HCT116 (cell line): ENCODE data around the gene FSTL4. TPM values are rescaled to one million over a fixed set of nuclear protein-coding genes. Genes with fewer than 3 reads are reported as not detected.

Experiments used
- ATAC-seq: fragments of 200-7000 bp; cut with Tn5 transposase; 2 replicates; pipeline ENCODE4 v1.9.1; 2020; ENCODE audit warnings: mild to moderate bottlenecking, moderate library complexity
- BruUV-seq: library from RNA; stranded (reverse); fragments of 400-500 nt; replicated peaks from 2 replicates; lab custom pipeline; 2021; lab: Mats Ljungman, UMichigan
- CTCF ChIA-PET: fragments of 300-600 bp; sonication (Branson Sonifier 250); formaldehyde crosslinking; loops from one replicate; lab custom pipeline; 2021; ENCODE audit warnings: antibody characterized with exemption; lab: Charles Lee
- POLR2A ChIA-PET: fragments of 300-600, 350-600 bp; sonication (Branson Sonifier 250); formaldehyde crosslinking; loops from one replicate; lab custom pipeline; 2021; ENCODE audit warnings: antibody characterized with exemption; lab: Charles Lee
- RAD21 ChIA-PET, 2 experiments: fragments of 300-600 bp; sonication (Branson Sonifier 250); formaldehyde crosslinking; loops; one replicate each; lab custom pipeline; 2023; ENCODE audit warnings: low total read pairs in 2 of 2; ENCODE audit not compliant: uncharacterized antibody in 2 of 2, unreplicated experiment in 2 of 2, low non-redundant PET in 1 of 2; lab: Charles Lee
- DNase-seq: peaks from one replicate; pipeline ENCODE4 v3.0.0-alpha.2; 2010; ENCODE audit warnings: low read depth, low spot score
- H2AFZ ChIP-seq: fragments of 200-600 bp; shearing (Covaris generic), sonication (generic); 2 replicates; pipeline ENCODE4 v1.6.1; 2017; ENCODE audit warnings: low read depth, mixed run types, mixed read lengths, antibody characterized with exemption, low read length; ENCODE audit not compliant: poor library complexity, severe bottlenecking
- H3K27ac ChIP-seq: 2 replicates; pipeline ENCODE4 v1.5.1; 2012; ENCODE audit warnings: low read depth, low read length
- H3K27me3 ChIP-seq: fragments of 200-600 bp; sonication (generic); 2 replicates; pipeline ENCODE4 v1.6.1; 2016; ENCODE audit warnings: mixed run types, low read length, mixed read lengths; ENCODE audit not compliant: insufficient read depth
- H3K36me3 ChIP-seq, 2 experiments: fragments of 200-500 bp in 1 of 2; fragments of 200-600 bp in 1 of 2; sonication (Bioruptor generic) in 1 of 2; sonication (generic) in 1 of 2; 2 replicates each; pipeline versions ENCODE4 v1.5.1 to v1.6.1; 2014 to 2016; ENCODE audit warnings: low read length in 2 of 2, inconsistent platforms in 1 of 2, mixed read lengths in 1 of 2, mixed run types in 1 of 2; ENCODE audit not compliant: insufficient read depth in 2 of 2, control insufficient read depth in 1 of 2
- H3K4me1 ChIP-seq, 2 experiments: fragments of 200-600 bp in 1 of 2; sonication (generic) in 1 of 2; 2 replicates each; pipeline versions ENCODE4 v1.5.1 to v1.6.1; 2012 to 2017; ENCODE audit warnings: low read length in 2 of 2, inconsistent platforms in 1 of 2, mild to moderate bottlenecking in 1 of 2, mixed read lengths in 1 of 2, mixed run types in 1 of 2, moderate library complexity in 1 of 2; ENCODE audit not compliant: insufficient read depth in 2 of 2, control insufficient read depth in 1 of 2
- H3K4me2 ChIP-seq: fragments of 200-600 bp; sonication (generic); 2 replicates; pipeline ENCODE4 v1.6.1; 2017; ENCODE audit warnings: mixed run types, low read length, mixed read lengths
- H3K4me3 ChIP-seq, 2 experiments: fragments of 200-600 bp in 1 of 2; sonication (generic) in 1 of 2; replicated peaks in 1 of 2; 2 replicates each; pipeline ENCODE4 v1.5.1; 2011 to 2016; ENCODE audit warnings: low read length in 2 of 2, control low read depth in 1 of 2, low read depth in 1 of 2, mild to moderate bottlenecking in 1 of 2, mixed read lengths in 1 of 2, mixed run types in 1 of 2
- H3K79me2 ChIP-seq: fragments of 200-600 bp; sonication (generic); 2 replicates; pipeline ENCODE4 v1.6.1; 2017; ENCODE audit warnings: mild to moderate bottlenecking, mixed run types, low read length, moderate library complexity, mixed read lengths; ENCODE audit not compliant: insufficient read depth
- H3K9ac ChIP-seq: fragments of 200-600 bp; sonication (generic); 2 replicates; pipeline ENCODE4 v1.6.1; 2016; ENCODE audit warnings: low read length, mixed read lengths
- H3K9me2 ChIP-seq: fragments of 200-600 bp; sonication (generic), shearing (Covaris generic); 2 replicates; pipeline ENCODE4 v1.6.1; 2017; ENCODE audit warnings: mixed run types, mild to moderate bottlenecking, moderate library complexity; ENCODE audit not compliant: insufficient read depth
- H3K9me3 ChIP-seq, 2 experiments: fragments of 200-500 bp in 1 of 2; fragments of 200-600 bp in 1 of 2; sonication (Bioruptor generic) in 1 of 2; sonication (generic) in 1 of 2; 2 replicates each; pipeline ENCODE4 v1.6.1; 2014 to 2017; ENCODE audit warnings: low read length in 2 of 2, mixed read lengths in 2 of 2, inconsistent platforms in 1 of 2, low read depth in 1 of 2, mild to moderate bottlenecking in 1 of 2, mixed run types in 1 of 2, moderate library complexity in 1 of 2; ENCODE audit not compliant: control insufficient read depth in 1 of 2, insufficient read depth in 1 of 2
- H4K20me1 ChIP-seq: fragments of 200-600 bp; sonication (generic), shearing (Covaris generic); 2 replicates; pipeline ENCODE4 v1.6.1; 2017; ENCODE audit warnings: mixed run types, mild to moderate bottlenecking, moderate library complexity; ENCODE audit not compliant: insufficient read depth
- ATF3 ChIP-seq: IDR thresholded peaks from 2 replicates; pipeline ENCODE4 v1.6.1; 2012
- CBX3 ChIP-seq: IDR thresholded peaks from 2 replicates; pipeline ENCODE4 v1.6.1; 2012; ENCODE audit warnings: low read depth
- CTCF ChIP-seq, 3 experiments: fragments of 200-600 bp in 1 of 3; sonication (generic) in 1 of 3; IDR thresholded peaks in 2 of 3; conservative IDR thresholded peaks in 1 of 3; 2 replicates each; pipeline ENCODE4 v1.5.1; 2012 to 2017; ENCODE audit warnings: low read depth in 2 of 3, low read length in 2 of 3, antibody characterized with exemption in 1 of 3, borderline replicate concordance in 1 of 3, control low read depth in 1 of 3, mild to moderate bottlenecking in 1 of 3, mixed read lengths in 1 of 3, mixed run types in 1 of 3, moderate library complexity in 1 of 3; ENCODE audit not compliant: insufficient read depth in 1 of 3
- EGR1 ChIP-seq: IDR thresholded peaks from 2 replicates; pipeline ENCODE4 v1.6.1; 2012; ENCODE audit warnings: low read depth
- ELF1 ChIP-seq: IDR thresholded peaks from 2 replicates; pipeline ENCODE4 v1.6.1; 2012; ENCODE audit warnings: low read depth, borderline replicate concordance
- EZH2 ChIP-seq: fragments of 200-600 bp; sonication (generic); IDR thresholded peaks from 2 replicates; pipeline ENCODE4 v1.6.1; 2017; ENCODE audit warnings: antibody characterized with exemption, mixed run types
- EZH2phosphoT487 ChIP-seq: fragments of 200-600 bp; IDR thresholded peaks from 2 replicates; pipeline ENCODE4 v1.6.1; 2018; ENCODE audit warnings: antibody characterized with exemption, borderline replicate concordance
- FOSL1 ChIP-seq: IDR thresholded peaks from 2 replicates; pipeline ENCODE4 v1.6.1; 2012; ENCODE audit warnings: low read depth
- MAX ChIP-seq: IDR thresholded peaks from 2 replicates; pipeline ENCODE4 v1.6.1; 2012
- POLR2A ChIP-seq: IDR thresholded peaks from 2 replicates; pipeline ENCODE4 v1.7.0; 2011; ENCODE audit warnings: borderline replicate concordance; ENCODE audit not compliant: insufficient read depth, insufficient read length; ENCODE audit errors: extremely low read depth
- POLR2AphosphoS5 ChIP-seq: IDR thresholded peaks from 2 replicates; pipeline ENCODE4 v1.6.1; 2011; ENCODE audit warnings: mild to moderate bottlenecking, low read depth, low read length, moderate library complexity
- RAD21 ChIP-seq: IDR thresholded peaks from 2 replicates; pipeline ENCODE4 v1.6.1; 2012; ENCODE audit warnings: low read depth, mild to moderate bottlenecking
- REST ChIP-seq: IDR thresholded peaks from 2 replicates; pipeline ENCODE4 v1.6.1; 2012; ENCODE audit warnings: low read depth
- SIN3A ChIP-seq: IDR thresholded peaks from 2 replicates; pipeline ENCODE4 v1.6.1; 2012; ENCODE audit warnings: low read depth
- SP1 ChIP-seq: IDR thresholded peaks from 2 replicates; pipeline ENCODE4 v1.6.1; 2012; ENCODE audit warnings: low read depth
- TCF7L2 ChIP-seq: IDR thresholded peaks from 2 replicates; pipeline ENCODE4 v1.7.0; 2011; ENCODE audit warnings: borderline replicate concordance, inconsistent platforms; ENCODE audit not compliant: insufficient read depth, insufficient read length; ENCODE audit errors: extremely low read depth
- ZBTB33 ChIP-seq: IDR thresholded peaks from 2 replicates; pipeline ENCODE4 v1.6.1; 2011; ENCODE audit warnings: mild to moderate bottlenecking, low read length, moderate library complexity; ENCODE audit not compliant: insufficient replicate concordance; ENCODE audit errors: extremely low read depth
- ZFX ChIP-seq: fragments of 450-650 bp; IDR thresholded peaks from 2 replicates; pipeline ENCODE4 v1.6.1; 2017
- intact Hi-C: fragments of 100-400 bp; cut with micrococcal nuclease; formaldehyde crosslinking; loops from 2 replicates; pipeline ENCODE4 v1.10.0; 2022
- total RNA-seq: library from RNA; stranded (reverse); gene quantifications from one replicate; pipeline ENCODE4 v1.2.1, GENCODE V29; 2021; ENCODE audit not compliant: unreplicated experiment

FSTL4 gene
- total RNA-seq, 1 experiment from 2014 or later: 0.37 TPM

GRCh38 chr5:133610489-133611356 lies 1.6 kb downstream of the FSTL4 start:
- ChIA-PET RAD21 (no interaction called here), CTCF (no interaction called here)
- BruUV-seq: no TSS peak
- Histone ChIP-seq H3K27me3 (peaks cover 42% of the 10 kb centered on the region), H4K20me1 (no peaks in the 10 kb centered on the region), H2AFZ (no peak overlapping the region), H3K9me3 (no peaks in the 10 kb centered on the region), H3K36me3 (no peaks in the 10 kb centered on the region)
- intact Hi-C loops: no loop called here
- TF ChIP-seq CTCF (IDR thresholded peaks at IDR 0.05 in 2 of 3, conservative IDR thresholded peaks at IDR 0.05 in 1 of 3; ENCODE audit: borderline replicate concordance in 1 of 3, insufficient read depth in 1 of 3, low read depth in 2 of 3, low read length in 2 of 3) (peak; percentile 31 to 52 (median 47); a peak in 5 of 6 replicates), ELF1 (no peak), FOSL1 (no peak), EZH2 (no peak), EGR1 (no peak), EZH2phosphoT487 (no peak), TCF7L2 (no peak), ZBTB33 (no peak), MAX (no peak), CBX3 (no peak), RAD21 (peak; percentile 44), REST (peak; percentile 71), ZFX (no peak), ATF3 (no peak), SIN3A (no peak), POLR2AphosphoS5 (no peak), POLR2A (no peak), SP1 (no peak)
- TF ChIP-seq, all 23 proteins: peak for 3
- Histone ChIP-seq H3K9ac (no peak overlapping the region), H3K4me2 (peak overlapping the region; percentile 46), H3K9me2 (no peaks in the 10 kb centered on the region), H3K4me3 (no peak overlapping the region), H3K27ac (no peak overlapping the region), H3K79me2 (no peaks in the 10 kb centered on the region), H3K4me1 (no peaks in the 10 kb centered on the region)
- ATAC-seq: peak; percentile 97
- DNase-seq: no peak
- POLR2A ChIA-PET: no interaction called here
